HepG2 (cell line): Measurements from ENCODE around the gene BAZ1A. TPM values are rescaled to one million over a fixed set of nuclear protein-coding genes. Genes with fewer than 3 reads are reported as not detected.
A peak's percentile ranks its signal among the peaks of the same experiment; 100 is the strongest.

Source experiments
- AHDC1 ChIP-seq: sonication (generic); formaldehyde crosslinking; IDR thresholded peaks from 2 replicates; pipeline ENCODE4 v1.5.1; 2020; ENCODE audit warnings: mild to moderate bottlenecking, missing genetic modification reagents, borderline replicate concordance
- FOSL1 ChIP-seq: sonication (generic); formaldehyde crosslinking; IDR thresholded peaks from 2 replicates; pipeline ENCODE4 v1.9.0; 2021; ENCODE audit warnings: missing genetic modification reagents, borderline replicate concordance
- HNF1A ChIP-seq, 2 experiments: sonication (generic) in 1 of 2; formaldehyde crosslinking in 1 of 2; IDR thresholded peaks; 2 replicates each; pipeline versions ENCODE4 v1.4.0 to v1.6.1; 2016 to 2020; ENCODE audit warnings: borderline replicate concordance in 1 of 2, low read depth in 1 of 2, mild to moderate bottlenecking in 1 of 2, missing genetic modification reagents in 1 of 2
- KDM6A ChIP-seq: IDR thresholded peaks from 2 replicates; pipeline ENCODE4 v1.6.1; 2016; ENCODE audit warnings: low read depth
- KLF15 ChIP-seq: sonication (generic); formaldehyde crosslinking; IDR thresholded peaks from 2 replicates; pipeline ENCODE4 v1.8.1; 2023; ENCODE audit warnings: borderline replicate concordance, mild to moderate bottlenecking, inconsistent platforms, missing genetic modification reagents, mixed read lengths
- ZBTB21 ChIP-seq: sonication (generic); formaldehyde crosslinking; IDR thresholded peaks from 2 replicates; pipeline ENCODE4 v1.4.0; 2020; ENCODE audit warnings: missing genetic modification reagents
- ZBTB46 ChIP-seq: sonication (generic); formaldehyde crosslinking; IDR thresholded peaks from 2 replicates; pipeline ENCODE4 v1.4.0; 2020; ENCODE audit warnings: mild to moderate bottlenecking, missing genetic modification reagents, borderline replicate concordance
- ZIK1 ChIP-seq: sonication (generic); formaldehyde crosslinking; IDR thresholded peaks from 2 replicates; pipeline ENCODE4 v1.5.0; 2020; ENCODE audit warnings: mild to moderate bottlenecking, low read depth, missing genetic modification reagents, borderline replicate concordance
- ZMAT5 ChIP-seq: sonication (generic); formaldehyde crosslinking; IDR thresholded peaks from 2 replicates; pipeline ENCODE4 v1.5.0; 2020; ENCODE audit warnings: mild to moderate bottlenecking, low read depth, missing genetic modification reagents, borderline replicate concordance
- ZNF251 ChIP-seq: sonication (generic); formaldehyde crosslinking; IDR thresholded peaks from 2 replicates; pipeline ENCODE4 v1.9.0; 2021; ENCODE audit warnings: mild to moderate bottlenecking, missing genetic modification reagents
- ZNF354B ChIP-seq: sonication (generic); formaldehyde crosslinking; IDR thresholded peaks from 2 replicates; pipeline ENCODE4 v1.8.0; 2022; ENCODE audit warnings: mild to moderate bottlenecking, missing genetic modification reagents
- ZNF703 ChIP-seq: sonication (generic); formaldehyde crosslinking; IDR thresholded peaks from 2 replicates; pipeline ENCODE4 v1.5.1; 2020; ENCODE audit warnings: missing genetic modification reagents, mild to moderate bottlenecking, moderate library complexity, borderline replicate concordance
- ZNF777 ChIP-seq: sonication (generic); formaldehyde crosslinking; IDR thresholded peaks from 2 replicates; pipeline ENCODE4 v1.4.0; 2020; ENCODE audit warnings: missing genetic modification reagents
- ZSCAN30 ChIP-seq: sonication (generic); formaldehyde crosslinking; IDR thresholded peaks from 2 replicates; pipeline ENCODE4 v1.5.0; 2020; ENCODE audit warnings: mild to moderate bottlenecking, missing genetic modification reagents
- polyA plus RNA-seq, 8 experiments: library from polyadenylated mRNA; depleted of rRNA in 3 of 8; stranded (reverse) in 7 of 8; unstranded in 1 of 8; fragments of >200 nt; fragmentation: Illumina TruSeq in 4 of 8; extraction: Trizol in 4 of 8; gene quantifications; 2 replicates each; pipeline versions ENCODE4 v1.2.1 to v1.2.3, GENCODE V29; 2011 to 2016; ENCODE audit warnings: low read depth in 4 of 8, missing spikeins in 1 of 8, mixed read lengths in 1 of 8; ENCODE audit not compliant: insufficient read depth in 1 of 8
- total RNA-seq, 5 experiments: library from RNA; depleted of rRNA; stranded (reverse); fragments of >200 nt; fragmentation: Illumina TruSeq; extraction: Trizol; gene quantifications; 2 replicates each; pipeline ENCODE4 v1.2.3, GENCODE V29; 2016; ENCODE audit warnings: low read depth in 1 of 5

The BAZ1A gene
- total and polyA plus RNA-seq, 2 of the 13 experiments (the other 11 are each of a cell fraction or from before 2014, with no cell fraction given) = 20.9 to 56.8 TPM

- TF ChIP-seq HNF1A (IDR thresholded peaks at IDR 0.05; ENCODE audit: low read depth) = no peak
- TF ChIP-seq HNF1A (CRISPR knock-in tag; IDR thresholded peaks at IDR 0.05; ENCODE audit: borderline replicate concordance) = peak; percentile 49; the same call in 1 of the 2 replicates
- no peak for TF ChIP-seq ZNF777 (CRISPR knock-in tag)
- TF ChIP-seq ZMAT5 (CRISPR knock-in tag) = no peak
- no peak for TF ChIP-seq ZNF251 (CRISPR knock-in tag)
- TF ChIP-seq ZBTB46 (CRISPR knock-in tag) = no peak
- no peak for TF ChIP-seq ZNF354B (CRISPR knock-in tag)
- no peak for TF ChIP-seq ZNF703
- no peak for TF ChIP-seq ZSCAN30 (CRISPR knock-in tag)
- TF ChIP-seq KLF15 = no peak
- TF ChIP-seq FOSL1 (CRISPR knock-in tag) = no peak
- no peak for TF ChIP-seq ZIK1 (CRISPR knock-in tag)
- TF ChIP-seq KDM6A (CRISPR knock-in tag) = peak; percentile 41; the same call in 1 of the 2 replicates
- TF ChIP-seq ZBTB21 (CRISPR knock-in tag) = no peak
- TF ChIP-seq AHDC1 (CRISPR knock-in tag) = peak; percentile 69; the same call in 1 of the 2 replicates
Observed at GRCh38 chr14:34837801-34838322, 37.3 kb downstream of the BAZ1A start (continued).
